Fibroblast of lung (primary cell): ENCODE measurements around the gene STAM. TPM values are rescaled to one million over a fixed set of nuclear protein-coding genes. Genes with fewer than 3 reads are reported as not detected.
A peak's percentile ranks its signal among the peaks of the same experiment; 100 is the strongest.

Experiments
- DNase-seq, 2 donors: peaks; one replicate each; pipeline versions ENCODE4 v3.0.0 to v3.0.0-alpha.2; 2010; ENCODE audit warnings: low read depth in 2 of 2
- H2AFZ ChIP-seq: 2 replicates; pipeline ENCODE4 v1.5.1; 2012; ENCODE audit warnings: low read length, control low read depth, inconsistent platforms
- H3K27ac ChIP-seq: 2 replicates; pipeline ENCODE4 v1.5.1; 2011; ENCODE audit warnings: low read length, control low read depth; ENCODE audit not compliant: insufficient read depth
- H3K27me3 ChIP-seq: 2 replicates; pipeline ENCODE4 v1.5.1; 2011; ENCODE audit warnings: mild to moderate bottlenecking, low read length; ENCODE audit not compliant: control insufficient read depth, insufficient read depth
- H3K36me3 ChIP-seq: 2 replicates; pipeline ENCODE4 v1.5.1; 2011; ENCODE audit warnings: low read length; ENCODE audit not compliant: control insufficient read depth, insufficient read depth
- H3K4me1 ChIP-seq: 2 replicates; pipeline ENCODE4 v1.5.1; 2011; ENCODE audit warnings: low read length; ENCODE audit not compliant: control insufficient read depth, insufficient read depth; ENCODE audit errors: extremely low read depth
- H3K4me2 ChIP-seq: 2 replicates; pipeline ENCODE4 v1.5.1; 2011; ENCODE audit warnings: low read length, control low read depth; ENCODE audit not compliant: insufficient read depth; ENCODE audit errors: extremely low read depth
- H3K4me3 ChIP-seq, 4 experiments: fragments of 200-600 bp in 1 of 4; sonication (generic) in 1 of 4; replicated peaks in 1 of 4; 2 replicates each; pipeline ENCODE4 v1.5.1; 2011 to 2016; ENCODE audit warnings: low read length in 4 of 4, low read depth in 3 of 4, mild to moderate bottlenecking in 3 of 4, control low read depth in 2 of 4, inconsistent platforms in 1 of 4, mixed read lengths in 1 of 4; ENCODE audit not compliant: insufficient read depth in 1 of 4; ENCODE audit errors: control extremely low read depth in 1 of 4
- H3K79me2 ChIP-seq: 2 replicates; pipeline ENCODE4 v1.5.1; 2012; ENCODE audit warnings: mild to moderate bottlenecking, low read length, inconsistent platforms; ENCODE audit not compliant: control insufficient read depth, insufficient read depth
- H3K9ac ChIP-seq: 2 replicates; pipeline ENCODE4 v1.5.1; 2011; ENCODE audit warnings: mild to moderate bottlenecking, low read length, control low read depth; ENCODE audit not compliant: insufficient read depth
- H3K9me3 ChIP-seq: 2 replicates; pipeline ENCODE4 v1.5.1; 2012; ENCODE audit warnings: low read depth, low read length; ENCODE audit not compliant: control insufficient read depth, insufficient read depth
- H4K20me1 ChIP-seq: 2 replicates; pipeline ENCODE4 v1.5.1; 2011; ENCODE audit warnings: low read length; ENCODE audit not compliant: control insufficient read depth, insufficient read depth; ENCODE audit errors: extremely low read depth
- CTCF ChIP-seq, 2 donors: IDR thresholded peaks in 1 of 2; conservative IDR thresholded peaks in 1 of 2; 1 replicate in 1 of 2; 2 replicates in 1 of 2; pipeline ENCODE4 v1.5.1; 2011 to 2012; ENCODE audit warnings: low read length in 2 of 2, control low read depth in 1 of 2, inconsistent platforms in 1 of 2, low read depth in 1 of 2, mild to moderate bottlenecking in 1 of 2
- EZH2 ChIP-seq: IDR thresholded peaks from 2 replicates; pipeline ENCODE4 v1.5.1; 2012; ENCODE audit warnings: low read length, control low read depth, mild to moderate bottlenecking; ENCODE audit errors: missing control alignments
- polyA plus RNA-seq, 2 donors: library from polyadenylated mRNA; depleted of rRNA in 1 of 2; stranded (reverse) in 1 of 2; unstranded in 1 of 2; fragments of >200 nt; gene quantifications; 2 replicates each; pipeline ENCODE4 v1.2.1, GENCODE V29; 2011 to 2012; ENCODE audit warnings: missing spikeins in 1 of 2
- total RNA-seq: library from RNA; depleted of rRNA; stranded (reverse); fragments of >200 nt; gene quantifications from 2 replicates; pipeline ENCODE4 v1.2.1, GENCODE V29; 2014

STAM gene
- total and polyA plus RNA-seq, 2 donors (not counting 1 experiment from before 2014, with no cell fraction given) = 27.9 to 48.7 TPM

- no peak overlapping the region for H3K9ac ChIP-seq
- no peak overlapping the region for H2AFZ ChIP-seq
- no peaks in the 10 kb centered on the region for H4K20me1 ChIP-seq
- no peaks in the 10 kb centered on the region for H3K9me3 ChIP-seq
- peak overlapping the region; percentile 18 for H3K27ac ChIP-seq
- no peaks in the 10 kb centered on the region for H3K27me3 ChIP-seq
- TF ChIP-seq CTCF (conservative IDR thresholded peaks at IDR 0.05 in 1 of 2, IDR thresholded peaks at IDR 0.05 in 1 of 2; ENCODE audit: low read depth in 1 of 2, low read length in 2 of 2) (no peak), EZH2 (no peak)
- peak overlapping the region; percentile 49 for H3K4me2 ChIP-seq
- no peak overlapping the region for H3K4me3 ChIP-seq
- H3K4me1 ChIP-seq = peaks cover 13% of the 10 kb centered on the region
- no peaks in the 10 kb centered on the region for H3K36me3 ChIP-seq
- peaks cover 62% of the 10 kb centered on the region for H3K79me2 ChIP-seq
- DNase-seq = peak; percentile 85 to 98
These were observed 29.6 kb downstream of the STAM start for GRCh38 chr10:17673471-17674061.

- H3K9ac ChIP-seq = no peak overlapping the region
These were observed 30.6 kb downstream of the STAM start for GRCh38 chr10:17674566-17674965.

GRCh38 chr10:17675638-17676037 is 31.7 kb downstream of the STAM start:
- TF ChIP-seq CTCF (conservative IDR thresholded peaks at IDR 0.05 in 1 of 2, IDR thresholded peaks at IDR 0.05 in 1 of 2; ENCODE audit: low read depth in 1 of 2, low read length in 2 of 2) = no peak
- no peak for TF ChIP-seq EZH2
- Histone ChIP-seq H3K36me3 (no peaks in the 10 kb centered on the region), H3K4me1 (peaks cover 13% of the 10 kb centered on the region), H3K9me3 (no peaks in the 10 kb centered on the region), H3K27me3 (no peaks in the 10 kb centered on the region), H3K9ac (no peak overlapping the region), H3K27ac (no peak overlapping the region), H3K4me3 (no peak overlapping the region), H4K20me1 (no peaks in the 10 kb centered on the region), H2AFZ (no peak overlapping the region), H3K4me2 (no peak overlapping the region), H3K79me2 (peaks cover 64% of the 10 kb centered on the region)
- DNase-seq = peak in 1 of 2 donors; percentile 52

More at GRCh38 chr10:17674566-17674965, 30.6 kb downstream of the STAM start:
- Histone ChIP-seq H3K27ac (peak overlapping the region; percentile 18), H3K9me3 (no peaks in the 10 kb centered on the region), H2AFZ (no peak overlapping the region), H3K4me3 (no peak overlapping the region), H3K27me3 (no peaks in the 10 kb centered on the region), H3K36me3 (no peaks in the 10 kb centered on the region), H3K79me2 (peaks cover 64% of the 10 kb centered on the region), H3K4me1 (peaks cover 13% of the 10 kb centered on the region), H3K4me2 (no peak overlapping the region), H4K20me1 (no peaks in the 10 kb centered on the region)
- TF ChIP-seq EZH2 = no peak
- TF ChIP-seq CTCF (conservative IDR thresholded peaks at IDR 0.05 in 1 of 2, IDR thresholded peaks at IDR 0.05 in 1 of 2; ENCODE audit: low read depth in 1 of 2, low read length in 2 of 2) = no peak
- DNase-seq = no peak
